Fibroblast of mammary gland (primary cell): ENCODE results near the gene DCTD.

Source experiments
- DNase-seq: peaks from one replicate; pipeline ENCODE4 v3.0.0-alpha.2; 2010; ENCODE audit warnings: low read depth
- H3K4me3 ChIP-seq: 2 replicates; pipeline ENCODE4 v1.5.1; 2011; ENCODE audit warnings: low read depth, mild to moderate bottlenecking, low read length, moderate library complexity; ENCODE audit not compliant: control insufficient read depth
- TF ChIP-seq, protein P1 (sequence below): conservative IDR thresholded peaks from 2 replicates; pipeline ENCODE4 v1.5.1; 2011; ENCODE audit warnings: low read depth, low read length, inconsistent platforms; ENCODE audit not compliant: control insufficient read depth, insufficient read depth

The DCTD gene

DNA sequence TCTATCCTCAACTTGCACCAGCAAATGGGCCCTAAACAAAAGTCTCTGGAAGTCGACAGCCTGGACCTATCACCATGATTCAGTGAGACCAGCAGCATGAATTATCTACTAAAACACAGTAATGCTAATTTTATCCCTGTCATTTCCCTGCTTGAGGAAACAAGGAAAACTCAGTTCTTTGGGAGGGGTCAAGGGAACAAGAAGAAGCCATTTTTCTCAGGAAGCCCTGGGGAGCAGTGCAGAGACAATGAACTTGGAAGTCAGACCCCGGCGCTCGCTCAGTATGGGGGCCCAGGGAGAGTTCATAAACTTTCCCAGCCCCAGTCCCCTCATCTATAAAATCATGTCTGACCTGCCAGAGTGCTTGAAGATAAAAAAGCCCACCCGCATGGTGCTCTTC lies 50.4 kb downstream of the DCTD start:
- no peak overlapping the region for H3K4me3 ChIP-seq
- TF ChIP-seq, protein P1, sequence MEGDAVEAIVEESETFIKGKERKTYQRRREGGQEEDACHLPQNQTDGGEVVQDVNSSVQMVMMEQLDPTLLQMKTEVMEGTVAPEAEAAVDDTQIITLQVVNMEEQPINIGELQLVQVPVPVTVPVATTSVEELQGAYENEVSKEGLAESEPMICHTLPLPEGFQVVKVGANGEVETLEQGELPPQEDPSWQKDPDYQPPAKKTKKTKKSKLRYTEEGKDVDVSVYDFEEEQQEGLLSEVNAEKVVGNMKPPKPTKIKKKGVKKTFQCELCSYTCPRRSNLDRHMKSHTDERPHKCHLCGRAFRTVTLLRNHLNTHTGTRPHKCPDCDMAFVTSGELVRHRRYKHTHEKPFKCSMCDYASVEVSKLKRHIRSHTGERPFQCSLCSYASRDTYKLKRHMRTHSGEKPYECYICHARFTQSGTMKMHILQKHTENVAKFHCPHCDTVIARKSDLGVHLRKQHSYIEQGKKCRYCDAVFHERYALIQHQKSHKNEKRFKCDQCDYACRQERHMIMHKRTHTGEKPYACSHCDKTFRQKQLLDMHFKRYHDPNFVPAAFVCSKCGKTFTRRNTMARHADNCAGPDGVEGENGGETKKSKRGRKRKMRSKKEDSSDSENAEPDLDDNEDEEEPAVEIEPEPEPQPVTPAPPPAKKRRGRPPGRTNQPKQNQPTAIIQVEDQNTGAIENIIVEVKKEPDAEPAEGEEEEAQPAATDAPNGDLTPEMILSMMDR = no peak
- DNase-seq = no peak

DNA sequence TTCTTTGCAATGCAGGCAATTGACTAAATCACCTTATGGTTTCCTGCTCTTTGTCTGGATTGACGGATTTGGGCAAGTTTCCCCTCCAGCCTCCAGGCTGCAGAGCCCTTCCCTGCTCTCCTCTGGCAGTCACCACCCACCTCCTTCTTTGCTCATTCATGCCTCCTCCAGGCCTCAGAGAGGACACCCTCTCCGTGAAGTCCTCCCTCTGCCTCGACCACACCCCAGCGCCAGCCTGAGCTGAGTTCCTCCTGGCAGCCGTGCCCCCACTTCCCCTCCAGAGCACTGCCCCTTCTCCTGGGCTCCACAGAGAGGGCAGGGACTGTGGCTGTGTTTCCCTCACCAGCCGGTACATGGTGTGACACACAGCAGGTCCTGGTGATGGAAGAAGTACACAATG lies 53.7 kb downstream of the DCTD start:
- TF ChIP-seq, protein P1 = no peak
- DNase-seq = no peak
- H3K4me3 ChIP-seq = no peak overlapping the region

DNA sequence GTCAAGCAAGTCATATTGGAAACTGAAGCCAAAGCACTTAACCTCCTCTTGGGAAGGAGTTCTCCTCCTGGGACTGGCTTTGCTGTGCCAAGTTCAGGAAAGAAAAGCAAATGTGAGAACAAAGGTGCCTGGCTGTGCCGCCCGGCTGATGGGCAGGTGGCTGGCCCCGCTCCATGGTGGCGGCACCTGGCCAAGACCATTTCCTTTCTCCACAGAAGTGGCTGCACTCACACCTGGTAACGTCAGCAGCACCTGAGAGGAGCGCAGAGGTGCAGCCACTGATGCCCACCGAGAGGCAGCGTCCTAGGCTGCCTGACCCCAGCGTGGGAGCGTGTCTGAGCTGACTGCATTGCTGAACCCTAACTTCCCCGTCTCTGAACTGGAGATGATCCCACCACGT lies 54.3 kb downstream of the DCTD start:
- no peak overlapping the region for H3K4me3 ChIP-seq
- DNase-seq = no peak
- TF ChIP-seq, protein P1 = no peak

DNA sequence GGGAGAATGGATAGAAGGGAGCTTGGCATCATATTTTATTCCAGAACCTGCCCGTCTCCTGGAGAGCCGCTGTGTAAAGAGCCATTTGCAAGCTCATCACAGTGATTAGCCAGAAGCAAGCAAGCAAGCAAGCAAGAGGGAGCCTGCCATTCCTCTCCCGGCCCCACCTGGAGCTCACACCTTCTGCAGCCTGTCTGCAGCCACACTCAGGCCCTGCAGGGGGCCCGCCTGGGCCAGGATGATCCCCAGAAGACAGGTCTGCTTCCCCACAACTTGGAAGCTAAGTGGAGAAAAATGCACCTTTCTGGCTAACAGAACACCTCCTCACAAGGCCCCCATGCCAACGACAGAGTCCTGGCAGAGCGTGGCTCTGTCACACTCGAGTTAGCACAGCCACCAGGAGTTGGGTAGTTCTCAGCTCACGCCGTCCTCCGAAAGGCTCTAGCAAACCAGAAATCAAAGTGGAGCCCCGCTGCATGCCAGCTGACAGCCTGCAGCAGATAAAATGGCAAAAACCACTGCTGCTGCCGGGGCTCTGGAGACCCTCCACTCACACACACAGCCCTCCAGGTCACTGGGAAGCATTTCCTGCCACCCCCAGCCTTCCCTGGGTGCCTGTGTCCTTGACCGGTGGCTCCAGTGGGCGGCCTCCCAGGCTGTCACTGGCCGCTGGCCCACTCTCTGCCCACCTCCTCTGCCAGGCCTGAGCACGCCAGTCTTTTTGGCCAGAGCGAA lies 54.9 kb downstream of the DCTD start:
- TF ChIP-seq, protein P1 = no peak
- DNase-seq = no peak
- no peak overlapping the region for H3K4me3 ChIP-seq

DNA sequence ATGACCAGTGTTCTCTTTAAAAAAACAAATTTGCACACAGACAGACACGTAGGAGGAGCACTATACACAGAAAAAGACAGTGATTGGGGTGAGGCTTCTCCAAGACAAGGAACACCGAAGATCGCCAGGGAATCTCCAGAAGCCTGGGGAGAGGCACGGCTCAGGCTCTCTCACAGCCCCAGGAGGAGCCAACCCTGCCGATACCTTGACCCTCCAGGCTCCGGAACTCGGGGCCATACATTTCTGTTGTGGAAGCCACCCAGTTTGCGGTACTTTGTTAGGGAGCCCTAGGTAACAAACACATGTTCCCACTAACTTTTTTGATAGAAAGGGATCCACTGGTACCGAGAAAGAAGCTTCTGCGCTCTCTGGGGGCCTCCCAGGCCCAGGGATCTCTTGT lies 55.8 kb downstream of the DCTD start:
- H3K4me3 ChIP-seq = no peak overlapping the region
- TF ChIP-seq, protein P1 = no peak
- no peak for DNase-seq

DNA sequence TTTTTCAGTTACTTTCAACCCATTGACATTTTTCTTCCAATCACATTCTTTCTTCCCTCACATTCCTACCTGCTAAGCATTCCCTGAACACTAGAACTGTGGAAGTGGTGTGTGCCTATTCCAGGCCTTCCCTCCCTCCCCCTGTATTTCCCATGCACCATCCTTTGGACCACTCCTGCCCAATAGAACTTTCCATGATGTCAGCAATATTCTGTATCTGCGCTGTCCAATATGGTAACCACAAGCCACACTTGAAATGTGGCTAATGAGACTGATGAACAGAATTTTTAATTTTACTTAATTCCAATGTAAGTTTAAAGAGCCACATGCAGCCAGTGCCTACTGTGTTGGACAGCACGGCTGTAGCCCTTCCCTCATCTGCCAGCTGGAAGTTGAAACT lies 57.5 kb downstream of the DCTD start:
- TF ChIP-seq, protein P1 = no peak
- DNase-seq = no peak
- H3K4me3 ChIP-seq = no peak overlapping the region
